Endothelial cell of umbilical vein (primary cell): Measurements from ENCODE around the gene NEUROD4. TPM values are rescaled to one million over a fixed set of nuclear protein-coding genes. Genes with fewer than 3 reads are reported as not detected.

Experiments used
- BruUV-seq: library from RNA; stranded (reverse); fragments of 400-500 nt; replicated peaks from 2 replicates; lab custom pipeline; 2021; lab: Mats Ljungman, UMichigan
- CTCF ChIA-PET: fragments of 300-600, 350-600 bp; sonication (Branson Sonifier 250); formaldehyde crosslinking; loops from one replicate; lab custom pipeline; 2021; ENCODE audit warnings: antibody characterized with exemption, inconsistent platforms; lab: Charles Lee
- POLR2A ChIA-PET: fragments of 300-600, 350-600 bp; sonication (Branson Sonifier 250); formaldehyde crosslinking; loops from one replicate; lab custom pipeline; 2021; ENCODE audit warnings: antibody characterized with exemption, inconsistent platforms; lab: Charles Lee
- DNase-seq: peaks from one replicate; pipeline ENCODE4 v3.0.0-alpha.2; 2011; ENCODE audit warnings: low read depth, low spot score
- FAIRE-seq: peaks from 2 replicates; lab custom pipeline; 2011; peaks lifted over from hg19 to GRCh38; lab: Jason Lieb, UNC
- H2AFZ ChIP-seq: 2 replicates; pipeline ENCODE4 v1.6.0; 2012; ENCODE audit warnings: low read depth, low read length, control low read depth, inconsistent platforms
- H3K27ac ChIP-seq: 2 replicates; pipeline ENCODE4 v1.5.1; 2011; ENCODE audit warnings: low read depth, mild to moderate bottlenecking, control low read depth, low read length, moderate library complexity; ENCODE audit not compliant: insufficient read depth
- H3K27me3 ChIP-seq, 2 experiments: 2 replicates each; pipeline versions ENCODE4 v1.6.0 to v1.6.1; 2011; ENCODE audit warnings: low read length in 2 of 2, mixed read lengths in 1 of 2; ENCODE audit not compliant: control insufficient read depth in 2 of 2, insufficient read depth in 2 of 2
- H3K36me3 ChIP-seq, 2 experiments: 2 replicates in 1 of 2; 3 replicates in 1 of 2; pipeline ENCODE4 v1.5.1; 2011; ENCODE audit warnings: low read length in 2 of 2, mild to moderate bottlenecking in 1 of 2, moderate library complexity in 1 of 2; ENCODE audit not compliant: control insufficient read depth in 2 of 2, insufficient read depth in 2 of 2; ENCODE audit errors: extremely low read depth in 1 of 2
- H3K4me1 ChIP-seq: 3 replicates; pipeline ENCODE4 v1.5.1; 2011; ENCODE audit warnings: mild to moderate bottlenecking, low read length; ENCODE audit not compliant: control insufficient read depth, insufficient read depth; ENCODE audit errors: extremely low read depth
- H3K4me2 ChIP-seq: 2 replicates; pipeline ENCODE4 v1.6.1; 2011; ENCODE audit warnings: low read length, control low read depth, mixed read lengths; ENCODE audit not compliant: insufficient read depth
- H3K4me3 ChIP-seq, 3 experiments: fragments of 200-600 bp in 1 of 3; sonication (generic), shearing (Covaris generic) in 1 of 3; replicated peaks in 1 of 3; 2 replicates each; pipeline ENCODE4 v1.5.1; 2011 to 2016; ENCODE audit warnings: control low read depth in 3 of 3, low read length in 3 of 3, mild to moderate bottlenecking in 2 of 3, inconsistent platforms in 1 of 3, low read depth in 1 of 3, moderate library complexity in 1 of 3; ENCODE audit not compliant: insufficient read depth in 1 of 3
- H3K79me2 ChIP-seq: 2 replicates; pipeline ENCODE4 v1.6.0; 2012; ENCODE audit warnings: low read length, inconsistent platforms; ENCODE audit not compliant: control insufficient read depth, insufficient read depth
- H3K9ac ChIP-seq: replicated peaks from 2 replicates; pipeline ENCODE3; 2011; ENCODE audit warnings: low read length, control low read depth; ENCODE audit not compliant: insufficient read depth; ENCODE audit errors: extremely low read depth
- H3K9me1 ChIP-seq: replicated peaks from 3 replicates; pipeline ENCODE4 v1.6.0; 2011; ENCODE audit warnings: mild to moderate bottlenecking, low read length; ENCODE audit not compliant: control insufficient read depth, insufficient read depth; ENCODE audit errors: extremely low read depth
- H3K9me3 ChIP-seq: replicated peaks from 2 replicates; pipeline ENCODE4 v1.5.1; 2012; ENCODE audit warnings: low read length, inconsistent platforms; ENCODE audit not compliant: control insufficient read depth, insufficient read depth
- H4K20me1 ChIP-seq: replicated peaks from 2 replicates; pipeline ENCODE3; 2011; ENCODE audit warnings: mild to moderate bottlenecking, low read length; ENCODE audit not compliant: control insufficient read depth, insufficient read depth; ENCODE audit errors: extremely low read depth
- CTCF ChIP-seq, 2 donors: IDR thresholded peaks; 1 replicate in 1 of 2; 2 replicates in 1 of 2; pipeline ENCODE4 v1.5.1; 2011; ENCODE audit warnings: low read length in 2 of 2, mild to moderate bottlenecking in 2 of 2, moderate library complexity in 2 of 2, control low read depth in 1 of 2, inconsistent platforms in 1 of 2, low read depth in 1 of 2; ENCODE audit not compliant: insufficient read depth in 1 of 2; ENCODE audit errors: extremely low read depth in 1 of 2
- FOS ChIP-seq: IDR thresholded peaks from 2 replicates; pipeline ENCODE4 v1.6.1; 2011; ENCODE audit warnings: mild to moderate bottlenecking, low read length, moderate library complexity, borderline replicate concordance; ENCODE audit not compliant: insufficient read depth
- JUN ChIP-seq: IDR thresholded peaks from 2 replicates; pipeline ENCODE4 v1.6.1; 2011; ENCODE audit warnings: borderline replicate concordance, low read depth; ENCODE audit not compliant: insufficient read length, insufficient read depth
- MAX ChIP-seq: IDR thresholded peaks from 2 replicates; pipeline ENCODE4 v1.6.1; 2011; ENCODE audit not compliant: insufficient read depth, insufficient read length
- MYC ChIP-seq: IDR thresholded peaks from one replicate; pipeline ENCODE4 v1.6.1; 2011; ENCODE audit warnings: mild to moderate bottlenecking, low read depth, low read length
- POLR2AphosphoS5 ChIP-seq: IDR thresholded peaks from 2 replicates; pipeline ENCODE4 v1.6.1; 2012; ENCODE audit warnings: low read depth, mild to moderate bottlenecking, control low read depth, low read length, moderate library complexity; ENCODE audit not compliant: insufficient read depth
- dilution Hi-C: fragments of 300-500 bp; cut with MboI; formaldehyde crosslinking; loops from one replicate; pipeline ENCODE4 v1.15.0; 2019; ENCODE audit warnings: low sequenced_read_pairs; ENCODE audit not compliant: extremely low pct_ligation_motif_present
- intact Hi-C: fragments of 100-400 bp; cut with micrococcal nuclease; formaldehyde crosslinking; loops from one replicate; pipeline ENCODE4 v1.10.0; 2022
- polyA plus RNA-seq, 4 experiments: library from polyadenylated mRNA; depleted of rRNA in 3 of 4; stranded (reverse) in 3 of 4; unstranded in 1 of 4; fragments of >200 nt; gene quantifications; 2 replicates each; pipeline versions ENCODE4 v1.2.1 to v1.2.3, GENCODE V29; 2011 to 2012; ENCODE audit warnings: missing spikeins in 1 of 4
- total RNA-seq: library from RNA; stranded (reverse); gene quantifications from 2 replicates; pipeline ENCODE4 v1.2.3, GENCODE V29; 2021

Gene NEUROD4
- total and polyA plus RNA-seq, 2 donors (not counting 3 experiments of a cell fraction or from before 2014, with no cell fraction given) = not detected

GRCh38 chr12:54996205-54996604 is 23.6 kb upstream of the NEUROD4 start:
- H4K20me1 ChIP-seq = no peaks in the 10 kb centered on the region
- POLR2A ChIA-PET = no interaction called here
- intact Hi-C loops = no loop called here
- H3K79me2 ChIP-seq = no peaks in the 10 kb centered on the region
- BruUV-seq = no TSS peak
- H2AFZ ChIP-seq = no peak overlapping the region
- no peak overlapping the region for H3K4me3 ChIP-seq
- no peaks in the 10 kb centered on the region for H3K9me1 ChIP-seq
- peaks cover 0 to 3% of the 10 kb centered on the region in 2 experiments for H3K27me3 ChIP-seq
- no peaks in the 10 kb centered on the region for H3K9me3 ChIP-seq
- CTCF ChIA-PET = interaction anchor here (0.8 to 6.7 kb wide), 4 partner anchors 71 to 272 kb away, joined by 3 to 249 read pairs (median 18); no protein-coding TSS in a partner anchor
- dilution Hi-C loops = no loop called here
- H3K4me2 ChIP-seq = no peak overlapping the region
- H3K36me3 ChIP-seq = no peaks in the 10 kb centered on the region
- no peak for DNase-seq
- TF ChIP-seq CTCF (IDR thresholded peaks at IDR 0.05; ENCODE audit: extremely low read depth in 1 of 2, insufficient read depth in 1 of 2, low read depth in 1 of 2, low read length in 2 of 2) = no peak
- no peak for TF ChIP-seq JUN
- no peak overlapping the region for H3K27ac ChIP-seq
- H3K4me1 ChIP-seq = no peaks in the 10 kb centered on the region
- no peak overlapping the region for H3K9ac ChIP-seq
- no peak for FAIRE-seq

- no peak overlapping the region for H3K9ac ChIP-seq
- H4K20me1 ChIP-seq = no peaks in the 10 kb centered on the region
- FAIRE-seq (no peak), DNase-seq (no peak)
- no peaks in the 10 kb centered on the region for H3K9me1 ChIP-seq
- H3K27me3 ChIP-seq = peaks cover 0 to 3% of the 10 kb centered on the region in 2 experiments
- no peaks in the 10 kb centered on the region for H3K36me3 ChIP-seq
- CTCF ChIA-PET = interaction anchor here (1.1 to 6.7 kb wide), 3 partner anchors 70 to 239 kb away, joined by 4 to 249 read pairs (median 30); no protein-coding TSS in a partner anchor
- H3K9me3 ChIP-seq = no peaks in the 10 kb centered on the region
- H3K79me2 ChIP-seq = no peaks in the 10 kb centered on the region
- no TSS peak for BruUV-seq
- TF ChIP-seq POLR2AphosphoS5 = no peak
- no peak for TF ChIP-seq FOS
- no peak for TF ChIP-seq MAX
- TF ChIP-seq MYC = no peak
- no peak overlapping the region for H3K27ac ChIP-seq
- no peaks in the 10 kb centered on the region for H3K4me1 ChIP-seq
- no peak overlapping the region for H2AFZ ChIP-seq
- dilution Hi-C loops (no loop called here), intact Hi-C loops (no loop called here)
- no peak overlapping the region for H3K4me2 ChIP-seq
- POLR2A ChIA-PET = no interaction called here
- no peak overlapping the region for H3K4me3 ChIP-seq
Observed at GRCh38 chr12:54997929-54998522, 21.7 kb upstream of the NEUROD4 start.
